Stimulated activated CD8-positive, alpha-beta memory T cell treated with anti-CD3 and anti-CD28 coated beads, Interleukin-4, amount 100 ng/mL, for 1 hour (primary cell): ENCODE results near the gene VCP.
"Not testable (repeated sequence)": the region's sequence is repeated elsewhere in the genome, so short reads cannot be mapped to it uniquely, and the experiment has no call there.

Source experiments
- DNase-seq, 2 donors: peaks; one replicate each; pipeline ENCODE4 v3.0.0-alpha.2; 2020; ENCODE audit warnings: low read depth in 2 of 2, low spot score in 1 of 2

Gene VCP

GRCh38 chr9:35026671-35027070 is 45.8 kb downstream of the VCP start:
- no peak for DNase-seq

DNA sequence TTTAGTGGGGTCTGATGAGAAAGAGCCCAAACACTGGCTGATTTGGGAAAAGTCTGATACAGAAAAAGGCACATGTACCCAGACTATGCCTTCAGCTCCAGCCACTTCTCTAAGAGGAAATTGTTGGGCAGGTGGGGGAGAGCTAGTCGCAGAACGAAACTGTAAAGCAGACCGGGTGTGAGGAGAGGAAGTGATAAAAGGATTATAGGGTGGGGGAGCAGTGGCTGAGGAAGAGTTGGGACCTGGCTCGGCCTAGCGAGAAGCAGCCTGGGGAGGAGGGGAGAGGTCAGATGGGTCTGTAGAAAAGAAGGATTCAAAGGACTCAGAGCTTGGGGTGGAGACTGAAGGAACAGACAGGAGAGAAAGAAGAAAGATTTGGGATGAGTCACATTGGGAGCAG is 49.0 kb downstream of the VCP start:
- not testable (repeated sequence) for DNase-seq

GRCh38 chr9:35014517-35014916 is 57.9 kb downstream of the VCP start:
- no peak for DNase-seq

DNA sequence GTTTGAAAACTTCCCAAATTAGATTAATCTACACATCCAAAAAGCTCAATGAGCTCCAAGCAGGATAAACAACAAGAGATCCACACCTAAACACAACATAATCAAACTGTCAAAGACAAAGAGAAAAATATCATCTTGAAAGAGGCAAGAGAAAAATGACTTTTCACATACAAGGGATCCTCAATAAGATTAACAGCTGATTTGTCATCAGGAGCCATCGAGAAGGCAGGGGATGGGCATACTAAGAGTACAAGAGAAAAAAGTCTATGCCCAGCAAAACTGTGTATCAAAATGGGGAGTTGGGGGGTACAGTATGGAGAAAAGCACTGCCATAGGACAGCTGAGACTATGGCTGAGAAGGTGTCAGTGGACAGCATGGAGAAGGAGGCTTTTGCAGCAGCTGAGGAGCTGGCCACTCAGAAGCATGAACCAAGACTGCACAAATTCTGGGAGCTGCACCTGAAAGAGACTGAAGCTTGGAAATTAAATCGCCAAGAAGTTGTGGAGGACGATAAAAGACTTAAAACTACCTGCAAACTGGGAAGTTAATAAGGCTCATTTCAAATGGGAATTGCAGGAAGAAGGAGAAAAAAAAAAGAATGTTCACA is 62.0 kb downstream of the VCP start:
- DNase-seq = no peak
